Hematopoietic multipotent progenitor cell treated with erythropoietin and hydrocortisone succinate and interleukin-3 and kit ligand, for 6 days (in vitro differentiated cells): ENCODE data around the gene FBP2.
A peak's percentile ranks its signal among the peaks of the same experiment; 100 is the strongest.

Source experiments
- DNase-seq: peaks from one replicate; pipeline ENCODE4 v3.0.0-alpha.2; 2015

The FBP2 gene

DNA sequence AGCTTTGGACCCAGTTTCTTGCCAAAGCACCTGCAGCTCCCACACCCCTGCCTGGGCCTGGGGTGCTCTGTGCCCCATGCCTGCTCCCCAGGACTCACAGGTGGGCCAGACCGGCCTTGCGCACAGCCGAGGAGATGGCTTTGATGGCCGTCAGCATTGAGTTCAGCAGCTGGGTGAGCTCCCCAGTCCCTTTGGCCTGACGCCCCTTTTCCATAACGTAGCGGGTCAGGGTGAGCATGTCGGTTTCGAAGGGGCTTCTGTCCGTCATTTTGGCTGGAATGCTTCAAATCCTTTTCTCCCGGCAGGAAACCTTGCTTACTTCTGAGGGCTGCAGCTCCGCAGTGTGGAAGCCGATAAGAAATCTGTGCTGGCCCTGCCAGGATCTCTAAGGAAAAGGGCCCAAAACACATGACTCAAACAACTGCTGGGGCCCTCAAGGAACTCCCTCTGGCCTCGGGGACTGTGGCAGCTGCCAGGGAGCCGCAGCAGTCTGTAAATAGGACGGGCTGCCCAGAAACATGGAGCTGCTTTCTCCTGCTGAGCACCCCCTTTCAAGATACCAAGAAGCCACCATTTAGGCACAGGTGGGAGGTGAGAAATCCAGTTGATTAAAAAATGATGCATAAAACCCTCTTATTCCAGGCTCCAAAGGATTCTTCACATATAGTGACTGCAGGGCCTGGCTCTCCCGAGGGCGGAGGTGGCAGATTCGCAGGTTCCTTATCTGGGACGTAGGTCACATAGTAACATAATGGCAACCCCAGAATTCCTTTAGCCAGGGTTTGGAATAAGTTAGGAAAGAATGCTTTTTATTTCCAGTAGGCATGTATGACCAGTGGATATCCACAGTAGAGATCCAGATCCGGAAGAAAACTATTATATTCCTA lies at the start of gene FBP2:
TSS of gene FBP2 (minus strand) at position 366 of the 887 bp plus-strand sequence. CDS start at position 268, 98 bp downstream.
- DNase-seq: no peak

GRCh38 chr9:94643176-94643575 lies 49.6 kb upstream of the FBP2 start:
- no peak for DNase-seq

DNA sequence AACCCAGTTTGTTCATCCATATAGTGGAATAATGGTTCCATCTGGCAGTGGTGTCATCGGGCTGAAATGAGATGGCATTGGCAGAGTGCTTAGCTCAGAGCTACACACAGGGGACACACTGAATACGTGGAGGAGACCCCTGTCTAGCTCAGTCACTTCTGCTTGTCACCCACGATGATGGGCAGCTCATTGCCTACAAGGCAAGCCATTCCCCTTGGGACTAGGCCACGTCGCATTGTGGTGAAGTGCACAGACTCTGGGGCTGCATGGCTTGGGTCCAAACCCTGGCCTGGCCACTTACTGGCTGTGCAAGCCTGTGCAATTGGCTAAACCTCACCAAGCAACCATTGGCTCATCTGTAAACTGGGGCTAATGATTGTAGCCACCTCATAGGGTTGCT lies 48.9 kb upstream of the FBP2 start:
- DNase-seq: no peak

- no peak for DNase-seq
These were observed 46.4 kb upstream of the FBP2 start for GRCh38 chr9:94639999-94640376.

DNA sequence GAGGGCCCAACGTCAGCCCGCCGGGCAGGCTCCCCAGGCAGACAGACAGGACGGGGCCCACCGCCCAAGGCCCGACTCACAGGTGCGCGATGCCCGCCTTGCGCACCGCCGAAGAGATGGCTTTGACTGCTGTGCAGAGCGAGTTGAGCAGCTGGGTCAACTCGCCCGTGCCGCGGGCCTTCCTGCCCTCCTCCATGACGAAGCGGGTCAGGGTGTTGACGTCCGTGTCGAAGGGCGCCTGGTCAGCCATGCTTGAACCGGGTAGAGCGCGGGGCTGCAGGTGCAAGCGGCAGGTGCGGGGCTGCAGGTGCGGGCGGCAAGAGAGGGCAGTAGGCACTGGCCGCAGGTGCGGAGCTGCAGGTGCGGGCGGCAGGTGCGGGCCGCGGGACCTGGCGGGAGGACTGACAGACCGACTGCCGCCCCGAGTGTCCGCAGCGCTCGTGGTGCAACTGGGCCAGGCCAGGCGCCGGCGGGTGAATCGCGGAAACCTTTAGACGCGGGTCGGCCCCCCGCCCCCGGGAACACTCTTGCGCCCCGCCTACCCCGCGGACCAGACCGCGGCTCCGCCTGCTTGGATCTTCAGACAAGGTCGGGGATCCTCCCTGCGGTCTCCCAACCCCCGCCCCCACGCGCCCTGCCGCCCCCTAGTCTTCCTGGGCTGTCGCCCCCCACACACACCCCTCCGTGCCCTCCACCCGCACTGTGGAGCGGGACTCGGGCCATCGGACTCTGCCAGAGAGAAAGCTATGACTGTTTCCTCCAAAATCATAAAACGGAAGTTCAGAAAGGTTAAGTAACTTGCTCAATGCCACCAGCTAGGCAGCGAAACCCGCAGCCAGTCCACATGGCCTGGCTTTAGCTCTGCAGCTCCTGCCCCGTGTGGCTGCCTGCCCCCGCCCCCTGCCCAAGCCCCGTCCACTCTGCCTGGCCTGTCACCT lies 45.7 kb upstream of the FBP2 start, which contains the start of gene FBP1:
TSS of gene FBP1 (minus strand) at position 458 of the 938 bp plus-strand sequence. CDS start at position 250, 208 bp downstream.
- peak; percentile 64 for DNase-seq

- no peak for DNase-seq
These were observed 44.9 kb upstream of the FBP2 start for GRCh38 chr9:94638335-94639060.

- DNase-seq: no peak
These were observed 39.1 kb upstream of the FBP2 start for GRCh38 chr9:94632737-94633136.

- DNase-seq: no peak
These were observed 38.0 kb upstream of the FBP2 start for GRCh38 chr9:94631599-94631998.

DNA sequence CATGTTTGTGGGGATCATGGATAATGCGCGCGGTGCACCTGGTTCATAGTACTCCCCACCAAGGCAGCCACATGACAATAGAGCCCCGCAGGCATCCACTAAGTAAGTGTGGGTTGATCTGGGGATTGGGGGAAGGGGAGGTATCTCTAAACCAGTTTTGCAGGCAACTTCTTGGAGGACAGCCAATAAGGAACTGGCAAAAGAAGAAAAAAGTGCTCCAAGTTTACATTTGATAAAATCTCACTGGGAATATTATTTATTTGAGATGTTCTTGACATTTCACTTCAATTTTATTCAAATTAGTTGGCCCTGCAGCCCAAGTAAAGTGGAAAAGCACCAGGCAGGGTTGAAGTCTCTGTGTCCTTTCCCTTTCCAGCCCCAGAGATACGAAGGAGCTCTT lies 37.2 kb upstream of the FBP2 start:
- DNase-seq: no peak

DNA sequence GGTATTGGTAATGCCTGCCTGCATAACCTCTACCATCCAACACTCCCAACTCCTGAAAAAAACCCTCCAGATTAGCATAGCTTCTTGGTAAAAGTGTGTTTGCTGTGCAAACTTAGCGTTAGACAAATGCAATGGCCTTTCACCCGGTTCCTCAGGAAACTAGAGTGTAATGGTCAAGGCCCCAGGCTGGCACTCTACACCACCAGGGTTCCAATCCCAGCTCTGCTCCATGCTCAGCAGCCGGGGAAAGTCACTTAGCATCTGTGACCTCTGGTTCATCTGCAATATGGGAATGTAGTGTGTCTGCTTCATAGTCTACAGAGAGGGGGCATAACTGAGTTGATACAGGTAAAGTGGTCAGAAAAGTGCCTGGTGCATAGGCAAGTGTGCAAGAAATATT lies 36.7 kb upstream of the FBP2 start:
- DNase-seq: no peak

DNA sequence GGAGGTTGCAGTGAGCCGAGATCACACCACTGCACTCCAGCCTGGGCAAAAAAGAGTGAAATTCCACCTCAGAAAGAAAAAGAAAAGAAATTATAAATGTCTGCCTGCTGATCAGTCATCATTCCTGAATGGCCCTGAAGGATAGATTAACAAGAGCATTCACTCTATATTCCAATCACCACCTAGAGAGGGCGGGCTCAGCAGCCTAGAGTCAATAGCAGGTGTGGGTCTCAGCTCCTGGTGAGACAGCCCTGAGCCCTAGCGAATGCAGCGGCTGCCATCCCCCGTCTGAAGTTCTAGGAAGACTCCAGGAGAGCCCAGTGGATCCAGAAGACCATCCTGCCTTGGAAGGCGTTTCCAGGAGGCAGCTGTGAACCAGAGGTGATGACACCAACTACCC lies 33.7 kb upstream of the FBP2 start:
- no peak for DNase-seq

DNA sequence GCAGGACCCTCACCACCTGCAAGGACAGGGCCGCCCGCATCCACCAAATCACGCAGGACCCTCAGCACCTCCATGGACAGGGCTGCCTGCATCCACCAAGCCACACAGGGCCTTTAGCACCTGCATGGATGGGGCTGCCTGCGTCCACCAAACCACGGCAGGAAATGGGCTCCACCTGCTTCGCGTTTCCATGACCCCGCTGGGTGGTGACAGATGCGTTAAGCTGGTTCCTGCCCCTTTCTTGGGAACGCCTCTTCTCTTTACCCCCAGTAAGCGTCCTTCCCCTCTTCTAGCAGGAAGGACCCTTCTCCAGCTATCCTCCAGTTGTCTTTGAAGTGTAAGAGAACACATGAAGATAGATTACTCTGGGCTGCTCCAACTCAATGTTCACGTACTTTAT lies 32.2 kb upstream of the FBP2 start:
- no peak for DNase-seq

DNA sequence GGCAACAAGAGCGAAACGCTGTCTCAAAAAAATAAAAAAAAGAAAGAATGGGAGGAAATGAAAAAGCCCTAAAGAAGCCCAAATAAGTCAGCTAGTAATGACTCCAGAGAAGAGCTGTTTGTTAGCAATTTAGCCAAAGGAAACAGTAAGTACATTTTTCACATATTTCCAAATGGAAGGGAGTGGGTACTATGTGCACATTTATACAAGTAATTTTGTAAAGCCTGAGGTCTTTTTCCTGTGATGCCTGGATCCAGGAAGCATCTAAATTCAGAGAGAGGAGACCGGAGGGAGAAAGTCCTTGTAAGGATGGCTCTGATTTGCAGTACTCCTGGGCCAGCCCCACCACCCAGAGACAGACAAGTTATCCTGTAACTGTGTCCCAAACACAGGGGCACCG lies 31.0 kb upstream of the FBP2 start:
- DNase-seq: no peak

DNA sequence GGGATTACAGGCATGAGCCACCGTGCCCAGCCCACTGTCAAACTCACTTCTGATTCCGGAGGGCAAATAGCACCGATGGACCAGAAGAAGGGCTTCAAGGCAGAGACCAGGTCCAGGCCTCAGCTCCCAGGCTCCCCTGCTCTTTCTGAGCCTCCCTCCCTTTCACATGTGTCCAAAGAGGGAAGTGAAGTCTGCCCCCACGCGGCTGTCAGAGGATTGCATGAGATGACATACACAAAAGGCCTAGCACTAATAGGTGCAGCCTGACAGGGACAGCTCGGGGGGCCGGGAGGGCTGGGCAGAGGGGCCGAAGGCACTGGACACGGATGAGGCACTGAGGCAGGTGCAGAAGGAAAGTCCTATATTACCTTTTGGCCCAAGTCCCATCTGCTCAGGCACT lies 29.6 kb upstream of the FBP2 start:
- peak; percentile 68 for DNase-seq

DNA sequence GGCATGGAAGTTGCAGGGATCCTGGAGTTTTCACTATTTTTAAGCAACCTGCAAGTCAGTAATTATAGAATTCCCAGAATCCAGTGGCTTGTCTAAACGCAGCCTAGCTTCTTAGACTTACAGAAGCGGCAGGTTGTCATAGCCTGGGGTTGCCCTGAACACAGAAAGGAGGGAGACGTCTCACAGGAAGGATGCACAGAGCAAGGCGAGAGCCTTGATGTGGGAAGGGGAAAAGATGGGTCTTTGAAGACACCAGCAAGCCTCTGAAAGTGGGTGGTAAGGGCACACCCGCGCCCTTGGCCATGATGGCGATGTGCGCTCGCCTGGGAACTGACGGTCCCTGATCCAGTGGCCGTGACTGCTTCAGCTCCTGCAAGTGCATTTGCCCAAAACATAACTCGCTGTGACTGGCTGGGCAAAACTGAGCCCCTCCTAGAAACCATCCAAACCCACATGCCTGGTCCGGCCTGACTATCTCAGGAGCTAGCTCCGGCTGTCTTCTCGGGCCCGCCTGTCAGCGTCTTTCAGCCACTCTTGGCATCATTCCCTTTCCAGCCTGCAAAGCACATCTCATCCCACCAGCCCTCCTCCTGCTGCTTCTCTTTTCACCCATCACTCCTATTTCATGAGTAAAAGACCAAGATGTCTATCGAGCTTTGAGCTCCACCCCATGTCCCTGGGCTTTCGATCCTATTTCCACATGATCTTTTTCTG lies 28.6 kb upstream of the FBP2 start:
- no peak for DNase-seq

- DNase-seq: no peak
These were observed 25.4 kb upstream of the FBP2 start for GRCh38 chr9:94619026-94619425.

DNA sequence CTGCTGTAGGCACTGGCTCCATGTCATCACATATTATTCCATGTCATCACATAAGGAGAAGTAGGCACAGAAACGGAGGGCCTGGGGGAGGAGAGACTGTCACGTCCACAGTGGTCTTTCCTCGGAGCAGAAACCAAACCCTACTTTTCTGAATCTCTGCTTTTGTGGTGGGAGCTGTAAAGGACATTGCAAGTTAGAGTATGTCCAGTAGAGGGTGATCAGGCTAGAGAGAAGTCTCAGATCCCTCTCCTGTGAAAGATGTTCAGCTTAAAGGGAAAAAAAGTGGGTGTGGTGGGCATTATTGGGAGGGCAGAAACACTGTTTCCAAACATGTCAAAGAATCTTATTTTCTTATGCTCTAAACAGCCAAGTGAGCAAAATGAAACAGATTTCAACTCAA lies 19.4 kb upstream of the FBP2 start:
- DNase-seq: no peak

DNA sequence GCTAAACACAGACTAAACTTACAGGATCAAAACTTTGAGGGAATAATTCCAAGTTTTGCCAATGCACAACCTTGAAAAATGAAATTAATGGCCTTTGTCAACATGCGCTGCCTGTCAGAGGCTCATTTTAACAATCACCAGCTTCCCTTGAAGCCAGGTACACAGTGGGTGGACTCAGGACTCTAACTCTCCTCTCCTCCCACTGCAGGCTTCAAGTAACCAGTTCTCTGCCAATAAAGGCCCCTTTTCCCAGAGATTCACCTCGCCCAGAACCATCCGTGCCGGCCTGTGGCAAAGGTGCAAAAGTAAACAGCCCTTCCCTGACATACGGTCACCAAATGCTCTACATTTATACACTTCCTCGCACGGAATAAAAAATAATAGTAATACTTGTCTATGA lies 18.4 kb upstream of the FBP2 start:
- no peak for DNase-seq

- DNase-seq: no peak
These were observed 18.0 kb upstream of the FBP2 start for GRCh38 chr9:94611638-94612068.

- no peak for DNase-seq
These were observed 16.6 kb upstream of the FBP2 start for GRCh38 chr9:94610181-94610606.

- DNase-seq: no peak
These were observed 13.7 kb upstream of the FBP2 start for GRCh38 chr9:94607423-94607691.

DNA sequence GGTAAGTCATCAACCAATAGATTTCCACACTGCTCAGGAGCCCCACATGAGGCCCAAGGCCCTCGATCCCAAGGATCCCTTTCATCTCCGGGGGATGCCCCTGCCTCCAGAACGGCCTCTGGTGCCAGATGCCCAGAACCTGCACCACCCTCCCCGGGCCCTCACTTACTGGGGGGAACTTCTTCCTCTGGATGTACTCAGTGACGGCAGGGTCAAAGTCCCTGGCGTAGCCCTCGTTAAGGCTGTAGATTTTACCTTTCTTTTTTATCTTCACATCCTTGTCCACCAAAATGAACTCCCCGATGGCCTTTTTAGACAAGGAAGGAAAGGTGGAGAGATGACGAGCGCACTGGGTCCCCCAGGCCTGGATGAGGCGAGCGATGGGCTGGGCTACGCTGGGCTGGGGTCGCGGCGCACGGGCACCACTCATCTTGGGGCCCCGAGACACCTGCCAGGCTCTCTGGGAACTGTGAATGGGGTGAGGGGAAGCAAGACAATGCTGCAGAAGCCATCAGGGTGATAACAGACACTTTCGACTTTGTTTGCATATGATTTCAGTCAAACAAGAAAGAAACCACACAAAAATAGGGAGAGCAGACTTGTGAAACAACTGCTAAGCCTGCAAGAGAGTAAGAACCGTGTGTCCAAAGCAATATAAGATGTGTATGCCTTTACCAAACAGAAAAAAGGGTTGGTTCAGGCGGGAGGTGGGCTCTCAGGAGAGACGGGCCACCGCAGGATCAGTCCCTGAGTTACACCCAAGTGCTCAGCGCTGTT lies 13.2 kb upstream of the FBP2 start:
- DNase-seq: no peak
